Lower leg skin (tissue), 4 donors: ENCODE measurements around the gene IL6R. TPM values are rescaled to one million over a fixed set of nuclear protein-coding genes. Genes with fewer than 3 reads are reported as not detected.
A peak's percentile ranks its signal among the peaks of the same experiment; 100 is the strongest.
"Not testable (repeated sequence)": the region's sequence is repeated elsewhere in the genome, so short reads cannot be mapped to it uniquely, and the experiment has no call there.

Source experiments
- DNase-seq, 2 donors: peaks; one replicate each; pipeline ENCODE4 v3.0.0-alpha.2; 2019; ENCODE audit warnings: low spot score in 2 of 2
- H3K4me3 ChIP-seq: fragments of 200-600 bp; sonication (generic); 2 replicates; pipeline ENCODE4 v1.5.1; 2017; ENCODE audit warnings: mild to moderate bottlenecking, low read depth; ENCODE audit not compliant: poor library complexity, severe bottlenecking
- POLR2A ChIP-seq, 2 donors: fragments of 450-650 bp; IDR thresholded peaks; one replicate each; pipeline ENCODE4 v1.6.1; 2016 to 2017; ENCODE audit warnings: antibody characterized with exemption in 2 of 2, mild to moderate bottlenecking in 1 of 2, moderate library complexity in 1 of 2
- WGBS, 2 donors: methylation state at CpG; one replicate each; pipeline ENCODE4 v1.1.5; 2018; 5-methylcytosine and 5-hydroxymethylcytosine counted together
- intact Hi-C: fragments of 100-400 bp; cut with DNase I; formaldehyde crosslinking; loops from one replicate; pipeline ENCODE4 v1.15.0; 2023; ENCODE audit warnings: low total_unique reads
- total RNA-seq, 4 donors: library from RNA; depleted of rRNA; stranded (reverse); fragments of >200 nt; gene quantifications; one replicate each; pipeline ENCODE4 v1.1.0, GENCODE V29; 2016
- TF ChIP-seq, protein P1 (sequence below), 3 donors: fragments of 450-650 bp; IDR thresholded peaks; one replicate each; pipeline ENCODE4 v1.5.1; 2016; ENCODE audit warnings: antibody characterized with exemption in 3 of 3, mild to moderate bottlenecking in 3 of 3, moderate library complexity in 2 of 3

The IL6R gene
- total RNA-seq, result 10 to 100 TPM; 14.7 to 42.1 (median 21.8) TPM

GRCh38 chr1:154404984-154405746 lies at the start of gene IL6R:
IL6R (plus strand) TSS chr1:154405343; CDS start chr1:154405630, 287 bp downstream.
- intact Hi-C loops, result loop anchor here (10.0 kb wide), 1 partner anchor 70 kb away; no protein-coding TSS in a partner anchor
- 1% methylated on average over 22 to 45 of the region's 66 CpGs for WGBS, 2 donors
- DNase-seq, result peak; percentile 93 to 99
- TF ChIP-seq, protein P1, sequence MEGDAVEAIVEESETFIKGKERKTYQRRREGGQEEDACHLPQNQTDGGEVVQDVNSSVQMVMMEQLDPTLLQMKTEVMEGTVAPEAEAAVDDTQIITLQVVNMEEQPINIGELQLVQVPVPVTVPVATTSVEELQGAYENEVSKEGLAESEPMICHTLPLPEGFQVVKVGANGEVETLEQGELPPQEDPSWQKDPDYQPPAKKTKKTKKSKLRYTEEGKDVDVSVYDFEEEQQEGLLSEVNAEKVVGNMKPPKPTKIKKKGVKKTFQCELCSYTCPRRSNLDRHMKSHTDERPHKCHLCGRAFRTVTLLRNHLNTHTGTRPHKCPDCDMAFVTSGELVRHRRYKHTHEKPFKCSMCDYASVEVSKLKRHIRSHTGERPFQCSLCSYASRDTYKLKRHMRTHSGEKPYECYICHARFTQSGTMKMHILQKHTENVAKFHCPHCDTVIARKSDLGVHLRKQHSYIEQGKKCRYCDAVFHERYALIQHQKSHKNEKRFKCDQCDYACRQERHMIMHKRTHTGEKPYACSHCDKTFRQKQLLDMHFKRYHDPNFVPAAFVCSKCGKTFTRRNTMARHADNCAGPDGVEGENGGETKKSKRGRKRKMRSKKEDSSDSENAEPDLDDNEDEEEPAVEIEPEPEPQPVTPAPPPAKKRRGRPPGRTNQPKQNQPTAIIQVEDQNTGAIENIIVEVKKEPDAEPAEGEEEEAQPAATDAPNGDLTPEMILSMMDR (IDR thresholded peaks at IDR 0.05), result no peak
- TF ChIP-seq POLR2A (IDR thresholded peaks at IDR 0.05), result peak in 1 of 2 donors; percentile 67
- peak within 1 kb of the TSS; percentile 64 for H3K4me3 ChIP-seq

DNA sequence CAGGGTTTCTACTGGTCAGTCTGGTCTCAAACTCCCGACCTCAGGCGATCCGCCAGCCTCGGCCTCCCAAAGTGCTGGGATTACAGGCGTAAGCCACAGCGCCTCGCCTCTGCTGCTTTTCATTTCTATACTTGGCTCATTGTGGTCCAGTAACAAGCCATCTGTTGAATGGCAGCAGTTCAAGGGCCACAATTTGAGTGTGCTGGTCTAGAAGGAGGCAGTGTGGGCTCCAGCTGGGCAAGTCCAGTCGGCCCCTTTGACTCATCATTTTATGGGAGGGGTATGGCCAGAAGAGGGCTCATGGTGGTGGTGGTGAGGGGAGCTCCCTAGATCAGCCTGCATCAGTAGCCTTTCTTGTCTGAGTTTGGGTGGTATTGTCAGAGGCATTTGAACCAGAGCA lies 46.6 kb upstream of the IL6R start:
- WGBS, 2 donors, result 91 to 93% methylated on average over 8 of the region's 8 CpGs

GRCh38 chr1:154360288-154360687 lies 44.9 kb upstream of the IL6R start:
- TF ChIP-seq, protein P1 (IDR thresholded peaks at IDR 0.05), result no peak
- no peak for TF ChIP-seq POLR2A (IDR thresholded peaks at IDR 0.05)
- DNase-seq, result no peak
- no peak overlapping the region for H3K4me3 ChIP-seq
- intact Hi-C loops, result no loop called here

More for the DNA sequence above, 46.6 kb upstream of the IL6R start:
- peak in 1 of 2 donors; percentile 57 for DNase-seq
- H3K4me3 ChIP-seq, result no peak overlapping the region
- intact Hi-C loops, result no loop called here
- no peak for TF ChIP-seq POLR2A (IDR thresholded peaks at IDR 0.05)
- TF ChIP-seq, protein P1 (IDR thresholded peaks at IDR 0.05), result no peak

DNA sequence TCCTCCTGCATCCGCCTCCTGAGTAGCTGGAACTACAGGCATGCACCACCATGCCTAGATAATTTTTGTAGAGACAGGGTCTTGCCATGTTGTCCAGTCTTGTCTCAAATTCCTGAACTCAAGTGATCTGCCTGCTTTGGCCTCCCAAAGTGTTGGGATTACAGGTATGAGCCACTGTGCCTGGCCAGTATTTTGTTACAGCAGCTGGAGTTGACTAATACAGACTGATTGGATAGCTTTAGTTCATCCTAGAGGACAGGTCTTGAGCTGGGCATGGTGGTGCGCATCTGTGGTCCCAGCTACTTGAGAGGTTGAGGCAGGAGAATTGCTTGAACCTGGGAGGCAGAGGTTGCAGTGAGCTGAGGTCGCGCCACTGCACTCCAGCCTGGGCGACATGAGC lies 44.3 kb upstream of the IL6R start:
- H3K4me3 ChIP-seq, DNase-seq, intact Hi-C loops: not testable (repeated sequence)
- WGBS, 2 donors, result 87 to 96% methylated on average over 5 of the region's 5 CpGs

DNA sequence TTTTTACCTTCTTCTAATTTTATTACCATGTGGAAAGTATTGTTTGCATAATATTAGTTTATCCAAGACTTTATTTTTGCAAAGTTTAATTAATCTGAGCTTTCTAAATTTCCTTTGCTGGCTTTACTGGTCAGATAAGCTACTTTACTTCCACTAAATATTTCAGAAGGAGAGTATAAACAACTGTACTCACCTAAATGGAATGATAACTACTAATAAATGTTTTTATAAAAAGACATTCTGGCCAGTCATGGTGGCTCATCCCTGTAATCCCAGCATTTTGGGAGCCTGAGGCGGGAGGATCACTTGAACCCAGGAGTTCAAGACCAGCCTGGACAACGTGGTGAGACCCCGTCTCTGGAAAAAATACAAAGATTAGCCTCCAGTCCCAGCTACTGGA lies 43.8 kb upstream of the IL6R start:
- no peak for TF ChIP-seq POLR2A (IDR thresholded peaks at IDR 0.05)
- TF ChIP-seq, protein P1 (IDR thresholded peaks at IDR 0.05), result no peak
- WGBS, 2 donors, result 70 to 71% methylated on average over 3 of the region's 3 CpGs
- intact Hi-C loops, result no loop called here
- DNase-seq, result no peak
- no peak overlapping the region for H3K4me3 ChIP-seq

- DNase-seq, result no peak
- H3K4me3 ChIP-seq, result no peak overlapping the region
- WGBS, 2 donors, result 83 to 88% methylated on average over 6 of the region's 6 CpGs
- intact Hi-C loops, result no loop called here
- TF ChIP-seq, protein P1 (IDR thresholded peaks at IDR 0.05), result no peak
- TF ChIP-seq POLR2A (IDR thresholded peaks at IDR 0.05), result no peak
Observed at GRCh38 chr1:154371436-154371835, 33.7 kb upstream of the IL6R start.

DNA sequence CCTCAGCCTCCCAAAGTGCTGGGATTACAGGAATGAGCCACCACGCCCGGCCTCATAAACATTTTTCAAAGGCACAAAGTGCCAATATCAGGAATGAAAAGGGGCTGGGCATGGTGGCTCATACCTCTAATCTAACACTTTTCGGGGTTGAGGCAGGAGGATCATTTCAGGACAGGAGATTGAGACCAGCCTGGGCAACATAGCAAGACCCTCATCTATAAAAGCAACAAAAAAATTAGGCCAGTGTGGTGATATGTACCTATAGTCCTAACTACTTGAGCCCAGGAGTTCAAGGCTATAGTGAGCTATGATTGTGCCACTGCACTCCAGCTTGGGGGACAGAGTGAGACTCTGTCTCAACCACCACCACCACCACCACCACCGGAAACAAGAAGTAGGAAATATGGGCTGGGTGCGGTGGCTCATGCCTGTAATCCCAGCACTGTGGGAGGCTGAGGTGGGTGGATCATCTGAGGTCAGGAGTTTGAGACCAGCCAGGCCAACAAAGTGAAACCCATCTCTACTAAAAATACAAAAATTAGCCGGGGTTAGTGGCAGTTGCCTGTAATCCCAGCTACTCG lies 31.3 kb upstream of the IL6R start:
- DNase-seq, H3K4me3 ChIP-seq, intact Hi-C loops: not testable (repeated sequence)
- 84 to 86% methylated on average over 7 of the region's 7 CpGs for WGBS, 2 donors
